Stimulated activated CD8-positive, alpha-beta memory T cell treated with anti-CD3 and anti-CD28 coated beads, Interleukin-15, amount 100 ng/mL, for 1 hour (primary cell): ENCODE results near the gene SYT1.
"Not testable (repeated sequence)": the region's sequence is repeated elsewhere in the genome, so short reads cannot be mapped to it uniquely, and the experiment has no call there.

Experiments
- DNase-seq: peaks from one replicate; pipeline ENCODE4 v3.0.0-alpha.2; 2020; ENCODE audit warnings: low read depth

Gene SYT1

DNA sequence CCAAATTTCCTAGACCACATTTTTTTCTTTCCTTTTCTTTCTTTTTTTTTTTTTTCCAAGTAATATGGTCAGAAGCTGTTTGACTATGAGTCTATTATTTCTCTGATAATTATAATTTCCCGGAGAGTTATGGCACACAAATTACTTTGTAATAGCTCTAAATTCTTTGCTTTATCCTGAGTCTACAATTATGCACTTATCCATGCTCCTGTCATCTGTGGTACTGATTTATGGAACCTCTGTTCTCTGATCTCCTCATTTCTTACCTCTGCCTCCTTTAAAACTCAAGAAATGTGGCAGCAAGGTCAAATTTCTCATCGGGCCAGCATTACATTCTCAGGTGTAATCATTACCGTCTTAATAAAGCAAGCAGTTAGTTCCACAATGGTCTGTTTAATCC is 544.1 kb downstream of the SYT1 start:
- DNase-seq: no peak

GRCh38 chr12:79409562-79409961 is 545.0 kb downstream of the SYT1 start:
- DNase-seq: no peak

GRCh38 chr12:79411791-79412190 is 547.2 kb downstream of the SYT1 start:
- no peak for DNase-seq

DNA sequence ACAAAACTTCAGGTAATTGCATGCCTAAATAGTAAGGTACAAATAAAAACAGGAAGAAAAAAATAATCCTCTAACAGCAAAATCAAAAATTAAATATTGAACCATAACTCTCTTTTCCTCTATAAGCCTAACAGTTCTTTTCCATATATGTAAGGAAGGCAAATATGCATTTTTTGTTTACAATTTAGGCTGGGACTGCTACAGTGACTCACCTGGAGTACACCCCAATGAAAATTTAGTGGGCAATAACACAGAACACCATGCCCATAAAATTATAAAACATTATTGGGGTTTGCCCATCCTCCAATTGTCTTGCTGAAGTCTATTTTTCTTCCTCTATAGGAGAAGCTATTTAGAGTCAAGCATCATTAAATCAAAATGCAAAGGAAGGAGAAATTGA is 549.2 kb downstream of the SYT1 start:
- DNase-seq: no peak

DNA sequence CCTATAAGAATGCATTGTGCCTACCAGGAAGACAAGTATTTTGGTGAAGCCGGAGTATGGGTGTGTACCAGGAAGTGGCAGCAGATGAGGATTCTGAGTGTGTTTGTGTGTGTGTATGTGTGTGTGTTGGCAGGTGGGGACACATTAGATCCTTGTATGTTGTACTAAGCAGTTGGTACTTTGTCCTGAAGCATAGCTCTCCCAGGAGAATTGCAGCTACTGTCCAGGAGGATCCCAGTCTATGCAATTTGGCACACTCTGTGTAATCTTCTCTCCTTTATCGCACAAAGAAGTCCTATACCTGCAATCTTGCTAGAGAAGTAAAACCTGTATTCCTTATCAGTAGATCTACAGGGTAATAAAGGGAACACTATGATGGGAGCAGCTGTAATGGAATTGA is 549.7 kb downstream of the SYT1 start:
- no peak for DNase-seq

- DNase-seq: no peak
Observed at GRCh38 chr12:79415321-79415720, 550.7 kb downstream of the SYT1 start.

DNA sequence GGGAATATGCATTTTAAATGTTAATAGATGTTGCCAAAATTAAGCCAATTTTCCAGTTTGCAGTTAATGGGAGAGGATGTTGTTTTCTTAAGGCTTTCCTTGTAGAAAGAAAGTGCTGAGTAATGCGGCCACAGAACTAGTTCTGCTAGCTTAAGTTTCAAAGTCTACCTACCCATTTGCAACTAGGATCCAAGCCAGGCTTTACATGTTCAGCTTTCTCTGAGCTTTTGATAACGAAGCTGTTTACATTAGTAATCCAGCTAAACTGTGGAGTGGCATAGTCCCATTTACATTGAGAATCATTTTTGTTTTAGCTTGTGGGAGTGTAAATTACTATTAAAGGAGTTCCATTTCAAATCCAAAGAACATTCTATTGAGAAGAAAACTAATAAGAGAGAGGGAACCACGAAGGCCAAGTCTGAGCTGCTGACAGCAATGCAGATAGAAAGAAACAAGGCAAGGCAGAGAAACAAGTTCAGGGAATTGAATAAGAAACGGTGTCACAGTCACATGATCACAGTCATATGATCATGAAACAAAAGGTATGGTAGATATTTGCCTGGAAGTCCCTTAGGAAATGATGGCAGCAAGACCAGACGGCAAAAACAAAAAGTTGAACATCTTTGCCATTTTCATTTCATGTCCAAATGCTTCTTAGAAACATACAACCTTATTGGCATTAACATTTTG is 551.3 kb downstream of the SYT1 start:
- DNase-seq: no peak

- no peak for DNase-seq
Observed at GRCh38 chr12:79420146-79420618, 555.6 kb downstream of the SYT1 start.

DNA sequence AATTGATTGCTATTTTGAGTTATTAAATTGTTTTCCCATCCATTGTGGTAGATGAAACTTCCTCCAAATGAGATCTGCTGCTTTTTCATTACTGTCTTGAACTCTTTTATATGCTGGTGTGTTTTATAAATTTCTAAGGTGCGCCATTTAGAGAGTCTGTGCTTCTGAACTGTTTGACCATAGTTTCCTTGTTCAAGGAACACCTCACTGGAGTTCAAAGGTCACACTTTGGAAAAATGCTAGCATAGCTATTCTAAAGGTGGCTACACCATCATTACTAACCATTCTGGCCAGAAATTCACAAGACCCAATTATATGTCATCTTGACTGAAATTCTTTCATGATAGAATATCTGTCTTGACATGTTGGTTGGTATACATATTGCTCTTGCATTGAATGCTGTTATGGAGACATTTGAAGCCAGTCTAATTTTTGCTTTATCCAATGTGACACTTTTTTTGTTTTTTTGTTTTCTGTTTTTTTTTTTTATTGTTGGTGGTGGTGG is 556.7 kb downstream of the SYT1 start:
- no peak for DNase-seq

- DNase-seq: no peak
Observed at GRCh38 chr12:79422060-79422812, 557.7 kb downstream of the SYT1 start.

GRCh38 chr12:79423560-79423959 is 559.0 kb downstream of the SYT1 start:
- no peak for DNase-seq

DNA sequence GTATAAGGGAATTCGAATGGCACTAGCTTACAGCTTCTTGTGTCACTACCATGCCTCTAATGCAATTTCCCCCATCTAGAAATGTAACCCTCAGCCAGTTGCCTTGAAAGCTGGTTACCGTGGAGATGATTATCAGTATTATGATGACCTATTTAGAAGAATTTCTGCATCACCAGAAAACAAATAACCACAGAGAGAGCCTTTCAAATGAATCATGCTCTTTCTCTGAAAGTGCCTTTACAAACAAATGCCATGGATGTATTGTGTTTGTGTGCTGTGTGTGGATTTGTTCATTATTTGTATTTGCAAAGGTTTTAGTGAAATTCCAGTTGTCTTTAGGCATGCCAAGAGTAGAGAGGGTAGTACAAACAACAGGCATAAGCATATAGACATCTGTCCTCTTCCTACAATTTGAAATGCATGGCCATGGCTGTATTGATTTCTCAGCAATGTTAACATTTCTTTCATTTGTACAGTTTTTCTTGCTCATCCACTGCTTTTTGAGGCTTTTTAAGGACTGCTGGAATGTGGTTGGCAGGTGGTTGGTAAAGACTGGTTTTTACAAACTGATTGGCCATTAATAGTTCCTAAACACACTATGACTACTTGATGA is 559.6 kb downstream of the SYT1 start:
- no peak for DNase-seq

- no peak for DNase-seq
Observed at GRCh38 chr12:79426121-79426520, 561.5 kb downstream of the SYT1 start.

GRCh38 chr12:79426744-79427143 is 562.2 kb downstream of the SYT1 start:
- DNase-seq: not testable (repeated sequence)

DNA sequence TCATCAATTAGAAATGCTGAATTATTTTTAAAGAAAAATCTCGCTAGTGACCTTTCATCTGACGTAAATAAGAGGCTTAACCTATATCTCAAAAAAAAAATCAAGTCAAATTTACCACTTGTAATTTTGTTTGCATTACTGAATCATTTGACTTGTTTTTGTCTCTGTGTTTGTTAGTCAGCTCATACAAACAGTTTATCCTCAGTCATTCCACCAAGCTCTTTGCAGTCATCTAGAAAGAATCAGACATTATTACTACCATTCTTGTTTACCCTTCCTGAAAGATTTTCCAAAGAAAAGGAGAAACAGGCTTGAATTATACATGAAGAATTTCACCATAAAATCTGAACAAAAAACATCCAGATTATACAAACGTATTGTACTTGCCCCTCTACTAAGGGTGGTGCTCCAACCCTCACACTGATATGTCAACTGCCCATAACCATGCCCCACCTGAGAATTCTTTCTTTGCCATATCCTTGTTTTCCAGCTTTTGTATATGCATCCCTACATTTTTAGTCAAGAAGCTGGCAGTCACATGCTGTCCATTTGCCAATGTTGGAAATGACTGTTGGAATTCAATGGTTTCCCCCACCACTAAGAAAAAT is 569.0 kb downstream of the SYT1 start:
- no peak for DNase-seq

DNA sequence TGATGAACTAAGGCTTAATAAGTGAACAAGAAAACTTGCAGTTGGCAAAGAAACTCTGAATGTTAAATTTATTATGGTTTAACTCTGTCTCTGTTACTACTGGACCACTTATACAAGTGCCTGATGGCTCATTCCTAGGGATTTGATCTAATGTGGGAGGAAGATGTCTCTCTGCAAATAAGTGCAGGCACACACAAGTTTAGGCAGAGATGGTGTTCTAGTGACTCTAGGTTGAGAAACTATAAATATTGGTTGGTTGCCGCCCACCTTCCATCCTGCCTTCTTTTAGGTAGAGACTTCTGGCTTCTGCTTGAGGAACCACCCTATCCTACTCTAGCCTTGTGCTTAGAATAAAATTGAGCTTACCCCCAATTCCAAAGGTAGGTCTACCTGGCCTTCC is 570.0 kb downstream of the SYT1 start:
- no peak for DNase-seq

DNA sequence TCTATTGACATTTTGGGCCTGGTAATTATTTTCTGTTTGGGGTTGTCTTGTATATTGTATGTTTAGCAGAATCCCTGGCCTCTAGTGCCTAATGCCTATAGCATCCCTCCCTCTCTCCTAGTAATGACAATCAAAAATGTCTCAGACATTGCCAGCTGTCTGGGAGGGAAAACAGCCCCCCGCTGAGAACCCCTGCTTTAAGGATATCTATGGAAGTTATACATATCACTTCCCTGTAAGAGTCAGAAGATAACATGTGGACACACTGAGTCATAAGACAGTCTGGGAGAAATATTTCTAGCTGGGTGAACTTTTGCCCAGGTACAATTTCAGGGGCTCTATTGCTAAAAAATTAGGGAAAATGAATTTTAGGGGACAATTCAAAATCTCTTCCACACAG is 571.2 kb downstream of the SYT1 start:
- DNase-seq: no peak

DNA sequence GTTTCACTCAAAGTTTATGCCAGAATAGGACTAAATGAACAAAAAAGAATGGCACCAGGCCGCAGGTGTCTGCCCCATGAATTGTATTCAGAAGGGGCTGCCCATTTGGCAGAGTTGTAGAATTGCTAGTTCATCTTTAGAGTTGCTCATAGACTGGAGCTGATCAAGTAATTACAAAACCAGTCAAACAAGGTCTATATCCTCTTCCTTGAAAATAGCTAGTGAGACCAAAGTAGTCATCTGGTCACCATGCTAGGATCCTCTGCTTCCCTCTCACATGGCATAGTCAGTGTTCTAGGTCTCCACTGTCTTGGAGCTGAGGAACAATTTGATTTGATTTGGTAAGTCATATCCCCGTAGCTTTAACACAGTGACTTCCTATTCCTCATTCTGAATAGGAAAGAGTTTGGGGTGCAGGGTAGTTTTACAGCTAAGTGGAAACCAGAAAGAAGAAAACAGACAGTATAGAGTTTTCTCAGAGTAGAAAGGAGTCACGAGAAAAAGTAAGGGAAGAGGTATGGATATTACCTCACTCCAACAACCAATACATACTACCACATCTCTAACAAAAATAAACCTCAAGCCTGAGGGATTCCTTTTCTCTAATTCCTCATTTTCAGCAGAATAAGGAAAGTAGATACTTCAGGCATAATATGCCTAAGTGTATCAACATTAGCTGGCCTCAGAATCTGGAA is 574.1 kb downstream of the SYT1 start:
- no peak for DNase-seq

- DNase-seq: no peak
Observed at GRCh38 chr12:79439175-79439825, 574.7 kb downstream of the SYT1 start.

DNA sequence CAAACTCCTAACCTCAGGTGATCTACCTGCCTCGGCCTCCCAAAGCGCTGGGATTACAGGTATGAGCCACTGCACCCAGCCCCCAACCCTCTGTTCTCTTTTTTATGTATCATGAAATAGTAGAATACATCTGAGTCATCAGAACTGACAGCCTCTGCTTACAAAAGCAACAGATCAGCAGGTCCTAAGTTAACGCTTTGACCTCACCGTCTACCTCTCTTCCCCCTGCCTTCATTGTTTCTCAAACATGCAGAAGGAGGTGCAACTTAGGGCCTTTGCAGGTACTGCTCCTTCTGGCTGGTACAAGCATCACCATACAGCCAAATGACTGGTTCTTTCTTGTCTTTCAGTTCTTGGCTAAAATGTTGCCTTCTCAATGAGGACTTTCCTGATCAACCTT is 577.0 kb downstream of the SYT1 start:
- DNase-seq: no peak

DNA sequence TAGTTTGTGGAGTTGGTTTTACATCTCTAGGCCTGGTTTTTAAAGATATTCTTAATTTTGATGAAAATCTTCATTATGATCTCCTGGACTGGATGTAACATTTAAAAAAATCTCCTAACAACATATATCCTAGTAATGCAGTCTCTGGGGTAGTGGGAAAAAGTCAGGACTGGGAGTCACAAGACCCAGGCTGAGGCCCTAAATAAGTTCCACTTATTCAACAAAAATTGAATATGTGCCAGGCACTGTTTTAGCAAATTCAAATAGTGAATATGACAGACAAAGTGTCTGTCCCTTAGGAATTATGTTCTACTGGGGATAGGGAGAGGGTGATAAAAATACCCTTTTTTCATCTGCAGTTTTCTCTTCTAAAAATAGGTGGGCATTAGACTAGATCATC is 577.8 kb downstream of the SYT1 start:
- no peak for DNase-seq
